Measurements from ENCODE around the gene PYGM.
A peak's percentile ranks its signal among the peaks of the same experiment; 100 is the strongest.

Gene PYGM

GRCh38 chr11:64726867-64727530 is 32.8 kb downstream of the PYGM start:
- Mint-ChIP-seq H3K9me3 (no peaks in the 10 kb centered on the region), H3K27ac (no peak overlapping the region)

GRCh38 chr11:64726211-64726641 is 33.5 kb downstream of the PYGM start:
- Mint-ChIP-seq H3K36me3 (ENCODE audit: low read depth) (no peaks in the 10 kb centered on the region), H3K9me3 (no peaks in the 10 kb centered on the region), H3K4me3 (no peak overlapping the region), H3K27me3 (peaks cover 12% of the 10 kb centered on the region), H3K4me1 (ENCODE audit: low read depth) (peaks cover 16% of the 10 kb centered on the region), H3K27ac (no peak overlapping the region)

More at GRCh38 chr11:64726867-64727530, 32.8 kb downstream of the PYGM start:
- peaks cover 5% of the 10 kb centered on the region for H3K27me3 Mint-ChIP-seq
- no peak overlapping the region for H3K4me3 Mint-ChIP-seq
- peaks cover 6% of the 10 kb centered on the region for H3K36me3 Mint-ChIP-seq (ENCODE audit: low read depth)
- H3K4me1 Mint-ChIP-seq (ENCODE audit: low read depth) = peaks cover 16% of the 10 kb centered on the region

GRCh38 chr11:64724863-64725532 is 34.8 kb downstream of the PYGM start:
- H3K27ac Mint-ChIP-seq = peak overlapping the region; percentile 67
- no peaks in the 10 kb centered on the region for H3K36me3 Mint-ChIP-seq (ENCODE audit: low read depth)
- H3K27me3 Mint-ChIP-seq = peaks cover 17% of the 10 kb centered on the region
- no peak overlapping the region for H3K4me3 Mint-ChIP-seq
- H3K4me1 Mint-ChIP-seq (ENCODE audit: low read depth) = peaks cover 16% of the 10 kb centered on the region
- no peaks in the 10 kb centered on the region for H3K9me3 Mint-ChIP-seq

- peak overlapping the region; percentile 55 for H3K4me3 Mint-ChIP-seq
- H3K27ac Mint-ChIP-seq = no peak overlapping the region
- no peaks in the 10 kb centered on the region for H3K36me3 Mint-ChIP-seq (ENCODE audit: low read depth)
- peaks cover 17% of the 10 kb centered on the region for H3K27me3 Mint-ChIP-seq
- H3K4me1 Mint-ChIP-seq (ENCODE audit: low read depth) = peaks cover 16% of the 10 kb centered on the region
- H3K9me3 Mint-ChIP-seq = no peaks in the 10 kb centered on the region
These were observed 35.6 kb downstream of the PYGM start for GRCh38 chr11:64723907-64724862.

GRCh38 chr11:64723117-64723906 is 36.5 kb downstream of the PYGM start, which contains the start of gene NRXN2:
Gene NRXN2, minus strand, starts transcription at chr11:64723197. Its CDS starts 9,498 bp downstream, at chr11:64713699.
- Mint-ChIP-seq H3K27me3 (peaks cover 17% of the 10 kb centered on the region), H3K4me3 (peak within 1 kb of the TSS; percentile 55), H3K27ac (no peak within 1 kb of the TSS)

DNA sequence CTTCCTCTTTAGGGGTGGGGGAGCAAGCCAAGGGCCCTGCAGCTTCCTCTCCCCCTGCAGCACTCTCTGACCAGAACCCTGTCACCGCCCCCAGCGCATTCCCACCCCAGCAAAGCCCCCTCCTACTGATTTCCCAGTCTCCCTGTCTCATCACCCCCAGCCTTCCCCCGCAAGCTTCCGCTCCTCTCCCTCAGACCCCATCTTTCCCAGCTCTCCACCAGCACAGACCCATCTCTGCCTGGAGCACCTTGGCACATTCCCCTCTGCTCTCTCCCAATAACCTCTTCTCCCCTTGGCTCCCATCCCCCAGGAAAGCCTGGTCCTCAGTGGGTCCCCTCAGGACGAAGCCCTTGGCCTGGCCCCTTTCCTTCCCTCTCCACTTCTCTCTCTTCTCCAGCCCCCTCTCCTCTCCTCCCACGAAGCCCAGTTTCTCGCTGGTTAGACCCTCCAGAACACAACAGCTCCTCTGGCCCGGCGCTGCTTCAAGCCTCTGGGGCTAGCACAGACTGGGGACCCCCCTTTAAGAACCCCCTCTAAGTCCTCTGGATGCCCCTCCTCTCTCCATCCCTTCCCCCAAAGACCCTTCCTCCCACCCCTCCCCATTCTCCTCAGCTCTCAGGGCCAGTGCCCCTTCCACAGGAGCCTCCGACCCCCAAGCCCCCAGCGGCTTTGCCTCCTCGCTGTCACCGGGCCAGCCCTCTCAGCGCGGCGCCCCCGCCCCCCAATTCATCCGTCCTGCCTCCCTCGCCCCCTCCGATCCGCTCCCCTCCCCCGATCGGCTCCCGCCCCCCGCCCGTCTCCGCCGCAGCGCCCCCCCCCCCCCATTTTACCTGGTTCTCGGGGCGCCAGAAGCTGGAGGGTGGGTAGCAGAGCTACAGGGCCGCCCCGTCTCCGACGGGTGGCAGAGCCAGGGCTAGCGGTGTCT is 37.4 kb downstream of the PYGM start:
- Mint-ChIP-seq H3K27me3 (peaks cover 20% of the 10 kb centered on the region), H3K36me3 (ENCODE audit: low read depth) (no peaks in the 10 kb centered on the region), H3K27ac (no peak overlapping the region), H3K4me1 (ENCODE audit: low read depth) (peaks cover 16% of the 10 kb centered on the region), H3K9me3 (no peaks in the 10 kb centered on the region), H3K4me3 (no peak overlapping the region)

More at GRCh38 chr11:64723117-64723906, 36.5 kb downstream of the PYGM start, which contains the start of gene NRXN2:
- Mint-ChIP-seq H3K36me3 (ENCODE audit: low read depth) (no peaks in the 10 kb centered on the region), H3K9me3 (no peaks in the 10 kb centered on the region), H3K4me1 (ENCODE audit: low read depth) (peaks cover 16% of the 10 kb centered on the region)

DNA sequence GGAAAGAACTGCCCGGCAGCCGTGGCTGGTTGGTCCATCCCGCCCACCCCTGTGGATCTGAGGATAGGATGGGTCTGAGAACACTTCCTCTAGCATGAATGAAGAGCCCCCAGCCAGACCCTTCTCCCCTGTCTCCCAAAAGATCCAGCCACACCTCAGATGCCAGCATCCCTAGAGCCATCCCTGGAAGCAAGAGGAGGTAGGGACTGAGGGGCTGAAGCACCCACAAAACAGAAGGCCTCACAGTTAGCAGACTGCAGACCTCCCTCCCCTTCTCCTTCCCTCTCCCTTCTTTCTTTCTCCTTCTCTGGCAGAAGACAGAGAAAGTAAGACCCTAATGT is 38.4 kb downstream of the PYGM start:
- no peaks in the 10 kb centered on the region for H3K9me3 Mint-ChIP-seq
- H3K27me3 Mint-ChIP-seq = peaks cover 26% of the 10 kb centered on the region

GRCh38 chr11:64720640-64721358 is 39.0 kb downstream of the PYGM start:
- peaks cover 31% of the 10 kb centered on the region for H3K27me3 Mint-ChIP-seq
- no peaks in the 10 kb centered on the region for H3K36me3 Mint-ChIP-seq (ENCODE audit: low read depth)
- no peak overlapping the region for H3K27ac Mint-ChIP-seq
- H3K4me1 Mint-ChIP-seq (ENCODE audit: low read depth) = peaks cover 16% of the 10 kb centered on the region
- H3K4me3 Mint-ChIP-seq = no peak overlapping the region
- H3K9me3 Mint-ChIP-seq = no peaks in the 10 kb centered on the region

More for the DNA sequence above, 38.4 kb downstream of the PYGM start:
- Mint-ChIP-seq H3K36me3 (ENCODE audit: low read depth) (no peaks in the 10 kb centered on the region), H3K27ac (no peak overlapping the region), H3K4me3 (no peak overlapping the region), H3K4me1 (ENCODE audit: low read depth) (peaks cover 16% of the 10 kb centered on the region)

GRCh38 chr11:64720167-64720566 is 39.6 kb downstream of the PYGM start:
- Mint-ChIP-seq H3K27me3 (peaks cover 38% of the 10 kb centered on the region), H3K27ac (no peak overlapping the region), H3K9me3 (no peaks in the 10 kb centered on the region), H3K4me3 (no peak overlapping the region), H3K4me1 (ENCODE audit: low read depth) (peaks cover 13% of the 10 kb centered on the region), H3K36me3 (ENCODE audit: low read depth) (no peaks in the 10 kb centered on the region)

DNA sequence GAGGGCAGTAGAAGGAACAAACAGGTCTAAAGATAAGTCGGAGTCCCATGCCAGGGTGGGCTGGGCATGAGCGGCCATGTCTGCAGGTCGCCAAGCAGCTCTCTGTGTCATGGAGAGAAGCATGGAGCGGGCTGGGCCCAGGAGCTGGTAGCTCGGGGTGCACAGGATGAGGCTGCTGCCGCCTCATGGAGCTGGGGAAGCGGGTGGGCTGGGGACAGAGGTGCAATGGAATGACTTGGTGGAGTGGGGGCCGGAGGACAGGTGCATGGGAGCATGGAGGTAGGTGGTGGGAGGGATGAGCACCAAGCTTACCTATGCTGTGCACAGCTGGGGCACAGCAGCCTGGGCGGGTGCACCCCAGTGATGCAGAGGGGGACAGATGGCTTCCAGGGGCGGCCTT is 40.4 kb downstream of the PYGM start:
- Mint-ChIP-seq H3K27ac (no peak overlapping the region), H3K27me3 (peaks cover 45% of the 10 kb centered on the region), H3K4me1 (ENCODE audit: low read depth) (peaks cover 13% of the 10 kb centered on the region), H3K36me3 (ENCODE audit: low read depth) (no peaks in the 10 kb centered on the region), H3K4me3 (no peak overlapping the region), H3K9me3 (no peaks in the 10 kb centered on the region)

DNA sequence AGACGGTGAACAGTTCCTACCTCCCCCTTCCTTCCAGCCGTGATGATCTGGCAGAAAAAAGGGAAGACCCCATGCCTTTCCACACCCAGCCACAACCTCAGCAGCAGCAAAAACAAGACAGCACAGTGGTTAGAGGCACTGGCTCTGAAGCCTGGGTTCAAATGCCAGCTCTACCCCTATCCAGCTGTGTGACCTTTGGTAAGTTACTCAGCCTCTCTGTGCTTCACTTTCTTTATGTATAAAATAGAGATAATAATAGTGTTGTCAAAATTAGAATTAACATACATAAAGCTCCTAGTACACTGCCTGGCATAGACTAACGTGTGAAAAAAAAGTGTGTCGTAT is 41.0 kb downstream of the PYGM start:
- peaks cover 52% of the 10 kb centered on the region for H3K27me3 Mint-ChIP-seq

DNA sequence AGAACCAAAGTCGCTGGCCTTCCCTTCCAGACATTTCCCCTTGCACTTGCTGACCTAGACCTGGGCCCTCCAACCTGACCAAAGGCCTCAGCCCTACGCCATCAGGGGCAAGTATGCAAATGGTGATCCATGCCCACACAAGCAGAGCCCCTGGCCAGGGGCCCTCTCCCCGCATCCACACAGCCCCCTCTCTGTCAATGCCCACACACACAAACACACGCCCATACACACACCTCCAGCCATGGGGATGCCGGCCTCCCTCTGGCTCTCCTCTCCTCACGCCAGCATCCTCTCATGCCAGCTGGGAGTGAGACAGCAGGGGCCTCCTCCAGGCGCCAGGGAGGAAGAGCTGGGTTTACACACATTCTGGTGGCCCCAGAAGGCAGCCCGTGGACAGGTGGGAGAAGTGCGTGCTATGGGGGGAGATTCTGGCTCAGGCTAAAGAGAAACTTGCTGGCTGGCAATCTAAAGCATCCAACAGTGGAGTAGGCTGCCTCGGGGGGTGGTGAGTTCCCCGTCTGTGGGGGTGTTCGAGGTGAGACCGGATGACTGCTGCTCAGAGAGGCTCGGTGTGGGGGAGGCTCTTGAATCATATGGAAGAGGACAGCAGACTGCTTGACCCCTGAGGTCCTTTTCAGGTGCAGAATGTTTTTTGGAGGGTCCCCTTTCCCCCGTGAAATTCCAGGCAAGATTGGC is 41.5 kb downstream of the PYGM start:
- Mint-ChIP-seq H3K4me3 (no peak overlapping the region), H3K9me3 (no peaks in the 10 kb centered on the region), H3K36me3 (ENCODE audit: low read depth) (no peaks in the 10 kb centered on the region), H3K27me3 (peaks cover 52% of the 10 kb centered on the region), H3K4me1 (ENCODE audit: low read depth) (peaks cover 4% of the 10 kb centered on the region), H3K27ac (no peak overlapping the region)

More for the DNA sequence above, 41.0 kb downstream of the PYGM start:
- Mint-ChIP-seq H3K9me3 (no peaks in the 10 kb centered on the region), H3K27ac (no peak overlapping the region), H3K4me1 (ENCODE audit: low read depth) (peaks cover 6% of the 10 kb centered on the region), H3K4me3 (no peak overlapping the region), H3K36me3 (ENCODE audit: low read depth) (no peaks in the 10 kb centered on the region)

DNA sequence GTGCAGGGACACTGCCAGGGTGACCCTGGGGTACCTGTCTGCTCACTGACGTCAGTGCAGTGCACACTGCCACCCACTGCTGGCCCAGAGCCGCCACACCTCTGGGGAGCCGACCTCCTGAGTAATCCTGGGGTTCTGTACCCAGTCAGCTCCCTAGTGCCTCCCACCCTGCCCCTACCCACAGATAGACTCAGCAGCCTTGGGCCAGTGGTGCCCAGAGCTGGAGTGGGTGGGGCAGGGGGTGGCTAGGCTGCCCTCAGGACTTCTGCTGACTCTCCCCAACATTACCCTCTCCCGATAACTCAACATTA is 42.6 kb downstream of the PYGM start:
- Mint-ChIP-seq H3K36me3 (ENCODE audit: low read depth) (no peaks in the 10 kb centered on the region), H3K27me3 (peaks cover 52% of the 10 kb centered on the region), H3K4me3 (no peak overlapping the region)

More for the DNA sequence above, 42.6 kb downstream of the PYGM start:
- Mint-ChIP-seq H3K4me1 (ENCODE audit: low read depth) (peaks cover 7% of the 10 kb centered on the region), H3K27ac (no peak overlapping the region), H3K9me3 (no peaks in the 10 kb centered on the region)

All from stimulated activated naive CD8-positive, alpha-beta T cell treated with anti-CD3 and anti-CD28 coated beads, Interleukin-15, Interleukin-2, amounts not matched to agents 100 ng/mL and 50 ng/mL, for 24 hours (primary cell).